ENCODE data around the gene TDRKH.

Gene TDRKH

GRCh38 chr1:151790071-151790939 is at the start of gene TDRKH:
Gene TDRKH (minus strand): TSS chr1:151790500. CDS start chr1:151783022, 7,478 bp downstream.
- ATAC-seq (peak; percentile 99), DNase-seq (peak; percentile 98)

GRCh38 chr1:151839457-151840403 is 49.4 kb upstream of the TDRKH start, which contains the start of gene C2CD4D:
Gene C2CD4D (minus strand): TSS chr1:151839820. CDS start chr1:151838989, 831 bp downstream.
- ATAC-seq (peak; percentile 62), DNase-seq (peak; percentile 76)

GRCh38 chr1:151839082-151839412 is 48.7 kb upstream of the TDRKH start:
- DNase-seq, result no peak
- ATAC-seq, result no peak

GRCh38 chr1:151838222-151839081 is 48.2 kb upstream of the TDRKH start:
- ATAC-seq, result no peak
- DNase-seq, result peak; percentile 57

- DNase-seq (no peak), ATAC-seq (no peak)
These were observed 47.6 kb upstream of the TDRKH start for GRCh38 chr1:151837884-151838221.

GRCh38 chr1:151837197-151837596 is 46.9 kb upstream of the TDRKH start:
- DNase-seq (peak; percentile 44), ATAC-seq (peak; percentile 58)

GRCh38 chr1:151835596-151835995 is 45.3 kb upstream of the TDRKH start:
- no peak for ATAC-seq

GRCh38 chr1:151834239-151834638 is 43.9 kb upstream of the TDRKH start:
- ATAC-seq, result peak; percentile 16
- no peak for DNase-seq

More at GRCh38 chr1:151835596-151835995, 45.3 kb upstream of the TDRKH start:
- DNase-seq, result no peak

- DNase-seq, result no peak
- ATAC-seq, result no peak
These were observed 43.0 kb upstream of the TDRKH start for GRCh38 chr1:151833172-151833900.

- DNase-seq (no peak), ATAC-seq (no peak)
These were observed 42.1 kb upstream of the TDRKH start for GRCh38 chr1:151832318-151832980.

GRCh38 chr1:151831605-151832004 is 41.3 kb upstream of the TDRKH start, which contains the start of gene RORC:
Gene RORC (minus strand): TSS chr1:151831802. CDS start chr1:151831764, 38 bp downstream.
- DNase-seq (no peak), ATAC-seq (no peak)

- DNase-seq (no peak), ATAC-seq (no peak)
These were observed 40.9 kb upstream of the TDRKH start for GRCh38 chr1:151831256-151831591.

- DNase-seq (no peak), ATAC-seq (no peak)
These were observed 39.8 kb upstream of the TDRKH start for GRCh38 chr1:151830055-151830454.

- ATAC-seq, result no peak
- DNase-seq, result no peak
These were observed 39.2 kb upstream of the TDRKH start for GRCh38 chr1:151829352-151830046.

- DNase-seq (no peak), ATAC-seq (no peak)
These were observed 38.6 kb upstream of the TDRKH start for GRCh38 chr1:151828921-151829320.

GRCh38 chr1:151827853-151828252 is 37.6 kb upstream of the TDRKH start:
- ATAC-seq, result no peak
- no peak for DNase-seq

- ATAC-seq (peak; percentile 37), DNase-seq (peak; percentile 65)
These were observed 35.7 kb upstream of the TDRKH start for GRCh38 chr1:151825751-151826660.

- ATAC-seq (no peak), DNase-seq (no peak)
These were observed 34.9 kb upstream of the TDRKH start for GRCh38 chr1:151825204-151825603.

GRCh38 chr1:151823175-151823574 is 32.9 kb upstream of the TDRKH start:
- no peak for ATAC-seq
- no peak for DNase-seq

All from stimulated activated naive CD8-positive, alpha-beta T cell treated with anti-CD3 and anti-CD28 coated beads, Interleukin-15, Interleukin-2, amounts not matched to agents 100 U/mL and 50 U/mL, for 24 hours (primary cell).